Neural progenitor cell (in vitro differentiated cells): ENCODE data around the gene AGBL4. TPM values are rescaled to one million over a fixed set of nuclear protein-coding genes. Genes with fewer than 3 reads are reported as not detected.

Experiments used
- DNase-seq: peaks from one replicate; pipeline ENCODE4 v3.0.0-alpha.2; 2016; ENCODE audit warnings: low spot score
- H2AFZ ChIP-seq: fragments of 200-600 bp; sonication (generic); replicated peaks from 2 replicates; pipeline ENCODE4 v1.6.1; 2016; ENCODE audit warnings: antibody characterized with exemption
- H3F3A ChIP-seq: fragments of 200-600 bp; sonication (generic); 2 replicates; pipeline ENCODE4 v1.6.1; 2016; ENCODE audit warnings: antibody characterized with exemption, low read depth
- H3K27ac ChIP-seq: fragments of 200-600 bp; sonication (generic); 2 replicates; pipeline ENCODE4 v1.5.1; 2016; ENCODE audit warnings: mild to moderate bottlenecking
- H3K27me3 ChIP-seq: fragments of 200-600 bp; sonication (generic); 2 replicates; pipeline ENCODE4 v1.6.1; 2016; ENCODE audit warnings: mild to moderate bottlenecking, moderate library complexity
- H3K36me3 ChIP-seq: fragments of 200-600 bp; sonication (generic); 2 replicates; pipeline ENCODE4 v1.5.1; 2016
- H3K4me1 ChIP-seq: fragments of 200-600 bp; sonication (generic); 2 replicates; pipeline ENCODE4 v1.6.1; 2016; ENCODE audit warnings: mixed run types
- H3K4me2 ChIP-seq: fragments of 200-600 bp; sonication (generic); 2 replicates; pipeline ENCODE4 v1.6.1; 2016
- H3K4me3 ChIP-seq: fragments of 200-600 bp; sonication (generic); 2 replicates; pipeline ENCODE4 v1.5.1; 2016
- H3K79me2 ChIP-seq: fragments of 200-600 bp; sonication (generic); 2 replicates; pipeline ENCODE4 v1.6.1; 2016; ENCODE audit warnings: low read depth
- H3K9ac ChIP-seq: fragments of 200-600 bp; sonication (generic); 2 replicates; pipeline ENCODE4 v1.6.1; 2016
- H3K9me3 ChIP-seq: fragments of 200-600 bp; sonication (generic); 2 replicates; pipeline ENCODE4 v1.5.1; 2016; ENCODE audit warnings: low read depth
- H4K20me1 ChIP-seq: fragments of 200-600 bp; sonication (generic); 2 replicates; pipeline ENCODE4 v1.6.1; 2016; ENCODE audit warnings: low read depth
- H3K27ac Mint-ChIP-seq: 3 replicates; pipeline ENCODE4 v1.8.0; 2021; ENCODE audit warnings: mixed read lengths
- H3K27me3 Mint-ChIP-seq: 2 replicates; pipeline ENCODE4 v1.8.0; 2022; ENCODE audit warnings: low read depth, mild to moderate bottlenecking, inconsistent platforms, moderate library complexity, mixed read lengths; ENCODE audit not compliant: insufficient read depth
- H3K36me3 Mint-ChIP-seq: 3 replicates; pipeline ENCODE4 v1.8.0; 2021; ENCODE audit warnings: mixed read lengths
- H3K4me1 Mint-ChIP-seq: 3 replicates; pipeline ENCODE4 v1.8.0; 2021; ENCODE audit warnings: mixed read lengths
- H3K4me3 Mint-ChIP-seq: 3 replicates; pipeline ENCODE4 v1.8.0; 2021; ENCODE audit warnings: mild to moderate bottlenecking, moderate library complexity, mixed read lengths
- H3K9me3 Mint-ChIP-seq: 3 replicates; pipeline ENCODE4 v1.8.0; 2020; ENCODE audit warnings: mixed read lengths
- CTCF ChIP-seq: fragments of 200-600 bp; sonication (generic); IDR thresholded peaks from 2 replicates; pipeline ENCODE4 v1.5.1; 2017; ENCODE audit warnings: antibody characterized with exemption, mild to moderate bottlenecking
- EZH2 ChIP-seq: fragments of 200-600 bp; sonication (generic); IDR thresholded peaks from 2 replicates; pipeline ENCODE4 v1.6.1; 2017; ENCODE audit warnings: antibody characterized with exemption, mild to moderate bottlenecking, moderate library complexity
- EZH2phosphoT487 ChIP-seq: fragments of 200-600 bp; sonication (generic); IDR thresholded peaks from 2 replicates; pipeline ENCODE4 v1.6.1; 2017; ENCODE audit warnings: antibody characterized with exemption
- total RNA-seq: library from RNA; depleted of rRNA; stranded (reverse); fragments of >200 nt; gene quantifications from 2 replicates; pipeline ENCODE4 v1.2.3, GENCODE V29; 2015; ENCODE audit warnings: low replicate concordance

Gene AGBL4
- total RNA-seq, 1 donor from 2014 or later: 1.5 TPM

DNA sequence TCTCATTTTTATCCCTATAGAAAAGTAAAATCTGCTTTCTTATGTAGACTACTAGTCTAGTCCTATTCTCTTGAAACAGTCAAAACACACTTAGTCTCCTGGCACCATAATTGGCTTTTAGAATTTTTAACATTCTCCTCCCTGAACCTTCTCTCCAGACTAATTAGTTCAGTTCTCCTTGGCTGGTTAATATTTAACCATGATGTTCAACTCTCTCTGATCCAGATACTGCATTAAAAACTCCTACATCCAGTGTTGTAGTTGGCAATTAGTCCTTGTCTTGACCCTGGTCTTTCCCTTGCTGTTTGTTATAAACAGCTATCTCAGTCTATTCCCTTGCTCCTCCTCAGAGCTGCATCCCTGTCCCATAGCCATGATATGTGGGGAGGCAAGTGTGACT is 824.2 kb downstream of the AGBL4 start:
- no peaks in the 10 kb centered on the region for H3K4me1 Mint-ChIP-seq
- H3K27me3 Mint-ChIP-seq: no peaks in the 10 kb centered on the region
- Histone ChIP-seq H3K9me3 (peaks cover 43% of the 10 kb centered on the region), H4K20me1 (no peaks in the 10 kb centered on the region), H3K9ac (no peak overlapping the region), H3K4me3 (no peak overlapping the region), H3K4me2 (no peak overlapping the region), H3K79me2 (no peaks in the 10 kb centered on the region), H3K27ac (no peak overlapping the region), H3K4me1 (no peaks in the 10 kb centered on the region), H3K36me3 (no peaks in the 10 kb centered on the region), H3F3A (no peaks in the 10 kb centered on the region), H2AFZ (no peak overlapping the region), H3K27me3 (no peaks in the 10 kb centered on the region)
- H3K9me3 Mint-ChIP-seq: peaks cover 18% of the 10 kb centered on the region
- no peak for DNase-seq
- no peaks in the 10 kb centered on the region for H3K36me3 Mint-ChIP-seq
- H3K27ac Mint-ChIP-seq: no peak overlapping the region
- no peak overlapping the region for H3K4me3 Mint-ChIP-seq
- no peak for TF ChIP-seq CTCF
- no peak for TF ChIP-seq EZH2
- no peak for TF ChIP-seq EZH2phosphoT487

DNA sequence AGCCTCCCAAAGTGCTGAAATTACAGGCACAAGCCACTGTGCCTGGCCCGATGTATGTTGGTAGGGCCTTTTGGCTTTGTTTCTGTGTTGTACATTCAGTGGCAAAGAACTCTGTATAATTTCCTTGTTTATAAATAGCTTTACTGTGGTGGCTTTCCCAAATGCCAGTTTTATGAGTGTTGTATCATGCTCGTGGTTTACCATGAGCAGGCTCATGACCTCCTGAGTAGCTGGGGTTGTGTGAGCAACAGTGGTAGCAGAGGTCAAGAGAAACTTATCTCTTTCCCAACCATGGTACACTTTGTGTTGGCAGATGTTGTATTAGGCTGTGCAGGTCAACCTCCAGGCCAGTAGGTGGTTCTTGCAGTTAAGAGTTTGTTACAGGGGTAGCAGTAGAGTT is 826.7 kb downstream of the AGBL4 start:
- Histone ChIP-seq H3K36me3 (no peaks in the 10 kb centered on the region), H3K27me3 (no peaks in the 10 kb centered on the region), H3K9ac (no peak overlapping the region), H3K4me3 (no peak overlapping the region), H3K4me1 (no peaks in the 10 kb centered on the region), H3K9me3 (peaks cover 56% of the 10 kb centered on the region), H4K20me1 (no peaks in the 10 kb centered on the region), H3K79me2 (no peaks in the 10 kb centered on the region), H2AFZ (no peak overlapping the region), H3F3A (no peaks in the 10 kb centered on the region), H3K4me2 (no peak overlapping the region), H3K27ac (no peak overlapping the region)
- no peaks in the 10 kb centered on the region for H3K27me3 Mint-ChIP-seq
- no peak for TF ChIP-seq EZH2
- no peak for TF ChIP-seq EZH2phosphoT487
- TF ChIP-seq CTCF: no peak
- H3K27ac Mint-ChIP-seq: no peak overlapping the region
- no peaks in the 10 kb centered on the region for H3K36me3 Mint-ChIP-seq
- H3K4me3 Mint-ChIP-seq: no peak overlapping the region
- no peaks in the 10 kb centered on the region for H3K4me1 Mint-ChIP-seq
- no peak for DNase-seq
- H3K9me3 Mint-ChIP-seq: peaks cover 12% of the 10 kb centered on the region

GRCh38 chr1:49190138-49190537 is 833.6 kb downstream of the AGBL4 start:
- Histone ChIP-seq H3K36me3 (no peaks in the 10 kb centered on the region), H3K4me1 (no peaks in the 10 kb centered on the region), H2AFZ (no peak overlapping the region), H3K9ac (no peak overlapping the region), H3K27me3 (no peaks in the 10 kb centered on the region), H3K9me3 (peaks cover 26% of the 10 kb centered on the region), H3K79me2 (no peaks in the 10 kb centered on the region), H4K20me1 (no peaks in the 10 kb centered on the region), H3F3A (no peaks in the 10 kb centered on the region), H3K4me3 (no peak overlapping the region), H3K4me2 (no peak overlapping the region), H3K27ac (no peak overlapping the region)
- no peaks in the 10 kb centered on the region for H3K9me3 Mint-ChIP-seq
- H3K27ac Mint-ChIP-seq: no peak overlapping the region
- no peaks in the 10 kb centered on the region for H3K27me3 Mint-ChIP-seq
- TF ChIP-seq EZH2phosphoT487: no peak
- no peak for TF ChIP-seq EZH2
- TF ChIP-seq CTCF: no peak
- H3K4me3 Mint-ChIP-seq: no peak overlapping the region
- DNase-seq: no peak
- H3K36me3 Mint-ChIP-seq: no peaks in the 10 kb centered on the region
- H3K4me1 Mint-ChIP-seq: no peaks in the 10 kb centered on the region

DNA sequence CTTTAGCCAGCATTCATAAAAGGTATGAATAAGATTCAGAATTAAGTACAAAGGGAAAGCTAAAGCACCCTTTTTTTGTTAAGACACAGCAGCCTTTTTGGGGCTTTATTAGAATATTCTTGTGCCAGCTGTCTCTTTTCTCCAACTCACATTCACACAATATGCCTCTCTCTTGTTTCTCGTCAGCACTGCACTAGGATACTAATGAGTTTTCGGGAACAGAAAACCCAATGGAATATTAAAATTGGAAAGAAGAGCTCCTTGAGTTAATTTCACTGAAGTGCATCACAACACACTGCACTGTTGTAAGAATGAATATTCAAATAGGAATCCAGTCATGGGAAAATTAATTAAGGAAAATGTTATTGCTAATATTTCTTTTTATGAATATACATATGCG is 836.7 kb downstream of the AGBL4 start:
- no peak overlapping the region for H3K9ac ChIP-seq
- H3K36me3 ChIP-seq: no peaks in the 10 kb centered on the region
- H3K9me3 ChIP-seq: peaks cover 4% of the 10 kb centered on the region
- H3K4me1 ChIP-seq: no peaks in the 10 kb centered on the region
- Mint-ChIP-seq H3K4me1 (no peaks in the 10 kb centered on the region), H3K9me3 (no peaks in the 10 kb centered on the region), H3K27me3 (peaks cover 2% of the 10 kb centered on the region), H3K27ac (no peak overlapping the region), H3K4me3 (no peak overlapping the region), H3K36me3 (no peaks in the 10 kb centered on the region)
- TF ChIP-seq EZH2phosphoT487: no peak
- no peak for TF ChIP-seq EZH2
- TF ChIP-seq CTCF: no peak
- H3K4me2 ChIP-seq: no peak overlapping the region
- no peaks in the 10 kb centered on the region for H3K27me3 ChIP-seq
- H3K4me3 ChIP-seq: no peak overlapping the region
- H4K20me1 ChIP-seq: no peaks in the 10 kb centered on the region
- H3F3A ChIP-seq: no peaks in the 10 kb centered on the region
- H3K27ac ChIP-seq: no peak overlapping the region
- DNase-seq: no peak
- H3K79me2 ChIP-seq: no peaks in the 10 kb centered on the region
- no peak overlapping the region for H2AFZ ChIP-seq
